HG02623 (cell line): ENCODE data around the gene TBC1D5.
"Not testable (repeated sequence)": the region's sequence is repeated elsewhere in the genome, so short reads cannot be mapped to it uniquely, and the experiment has no call there.

ENCODE experiments used
- ATAC-seq: cut with Tn5 transposase; IDR thresholded peaks from one replicate; pipeline ENCODE4 v1.9.1; 2021; ENCODE audit warnings: moderate library complexity; ENCODE audit not compliant: unreplicated experiment

The TBC1D5 gene

DNA sequence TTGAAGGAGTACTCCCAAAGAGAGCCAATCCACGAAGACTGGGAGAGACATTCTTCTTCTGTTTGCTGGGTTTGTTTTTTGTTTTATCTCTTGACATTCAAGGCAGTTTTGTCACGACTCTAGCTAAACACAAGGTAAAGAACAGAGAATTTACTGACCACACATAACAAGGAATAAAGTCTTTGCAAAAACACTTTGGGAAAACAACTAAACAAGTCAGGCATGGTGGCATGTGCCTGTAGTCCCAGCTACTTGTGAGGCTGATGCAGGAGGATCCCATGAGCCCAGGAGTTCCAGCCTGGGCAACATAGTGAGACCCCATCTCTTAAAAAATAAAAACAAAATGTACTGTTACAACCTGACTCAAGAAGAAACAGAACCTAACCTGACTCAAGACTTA, 28.0 kb downstream of the TBC1D5 start:
- no peak for ATAC-seq

DNA sequence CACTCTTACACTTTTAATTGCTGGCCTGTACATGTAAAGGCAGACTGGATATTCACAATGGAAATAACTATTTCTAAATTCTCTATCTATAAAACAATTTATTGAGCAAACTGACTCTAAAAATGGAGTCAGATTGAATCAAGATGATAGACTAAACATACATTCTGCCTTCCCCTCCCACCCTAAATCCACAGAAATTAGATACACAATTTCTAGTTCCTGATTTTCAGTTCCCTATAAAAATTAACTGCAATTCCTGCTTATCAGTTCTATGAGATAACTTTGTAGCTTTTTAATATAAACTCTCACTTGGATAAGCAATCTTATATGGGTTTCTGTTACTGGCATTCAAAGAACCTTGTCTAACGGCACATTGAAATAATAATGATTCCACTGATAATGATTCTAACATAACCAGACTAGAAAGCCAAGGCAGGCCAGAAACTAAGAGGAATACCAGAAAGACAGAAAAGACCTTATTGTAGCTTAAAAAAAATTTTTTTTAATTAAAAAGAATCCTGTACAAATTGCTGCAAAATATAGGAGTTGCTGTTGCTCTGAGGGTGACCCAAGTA, 33.1 kb downstream of the TBC1D5 start:
- ATAC-seq: no peak

DNA sequence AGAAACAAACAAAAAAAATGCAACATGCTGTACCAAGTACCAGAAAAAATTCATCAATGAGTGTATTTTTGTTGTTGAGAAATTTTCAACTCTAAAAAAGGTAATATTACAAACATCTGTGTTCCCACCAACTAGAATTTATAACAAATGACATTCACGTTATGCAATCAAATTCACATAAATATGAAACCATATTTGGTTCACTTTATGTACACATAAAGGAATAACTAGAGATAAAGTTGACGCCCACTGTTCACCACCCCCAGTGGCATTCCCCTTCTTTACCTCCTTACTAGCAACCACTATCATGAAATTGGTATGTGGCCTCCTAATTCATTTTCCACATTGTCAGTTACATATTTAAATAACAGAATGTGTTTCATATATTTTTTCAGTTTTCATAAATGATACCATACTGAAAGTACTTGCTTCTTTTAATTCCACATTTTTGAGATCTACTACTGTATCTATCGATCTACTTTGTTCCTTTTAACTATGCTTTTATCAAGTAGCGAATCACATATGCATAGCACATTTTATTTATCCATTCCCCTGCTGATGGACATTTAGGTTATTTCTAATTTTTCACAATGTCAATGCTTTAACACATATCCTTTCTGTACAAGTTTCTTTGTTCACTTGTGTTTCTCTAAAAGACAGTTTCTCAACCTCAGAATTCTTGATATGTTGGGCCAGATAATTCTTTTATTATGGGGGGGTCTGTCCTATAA, 34.5 kb downstream of the TBC1D5 start:
- ATAC-seq: no peak

DNA sequence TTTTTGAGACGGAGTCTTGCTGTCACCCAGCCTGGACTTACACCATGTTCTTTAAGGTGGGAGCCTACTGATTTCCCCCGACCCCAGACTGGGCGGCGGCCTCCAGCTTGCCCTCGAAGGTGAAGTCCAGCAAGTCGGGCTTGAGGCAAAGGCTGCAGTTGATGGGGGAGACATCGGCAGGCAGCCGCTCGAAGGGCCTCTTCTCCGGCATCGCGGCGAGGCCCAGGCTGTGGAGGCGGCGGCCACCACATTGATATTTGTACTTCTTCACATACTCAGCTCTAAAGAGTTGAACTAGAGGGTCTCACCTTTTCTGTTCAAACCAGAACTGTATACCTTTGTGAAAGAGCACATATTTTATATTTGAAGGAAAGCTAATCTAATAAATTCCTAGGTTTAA, 36.4 kb downstream of the TBC1D5 start:
- not testable (repeated sequence) for ATAC-seq

DNA sequence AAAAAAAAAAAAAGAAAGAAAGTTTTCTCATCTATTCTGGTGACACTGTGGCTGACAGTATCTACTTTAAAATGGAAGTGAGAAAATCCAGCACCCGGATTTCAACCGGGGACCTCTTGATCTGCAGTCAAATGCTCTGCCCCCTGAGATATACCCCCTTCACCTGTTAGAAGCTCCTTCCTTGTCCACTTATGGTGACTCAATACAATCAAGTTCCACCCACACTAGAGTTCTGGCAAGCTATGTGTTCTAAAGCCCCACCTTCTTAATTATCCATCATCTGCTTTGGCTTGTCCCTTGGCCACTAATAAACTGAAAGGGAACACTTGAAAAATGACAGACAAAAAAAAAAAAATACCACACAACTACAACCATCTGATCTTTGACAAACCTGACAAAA, 42.6 kb downstream of the TBC1D5 start:
- not testable (repeated sequence) for ATAC-seq

DNA sequence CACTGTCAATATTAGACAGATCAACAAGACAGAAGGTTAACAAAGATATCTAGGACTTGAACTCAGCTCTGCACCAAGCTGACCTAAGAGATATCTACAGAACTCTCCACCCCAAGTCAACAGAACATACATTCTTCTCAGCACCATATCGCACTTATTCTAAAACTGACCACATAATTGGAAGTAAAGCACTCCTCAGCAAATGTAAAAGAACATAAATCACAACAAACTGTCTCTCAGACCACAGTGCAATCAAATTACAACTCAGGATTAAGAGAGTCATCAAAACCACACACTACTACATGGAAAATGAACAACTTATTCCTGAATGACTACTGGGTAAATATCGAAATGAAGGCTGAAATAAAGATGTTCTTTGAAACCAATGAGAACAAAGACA, 46.8 kb downstream of the TBC1D5 start:
- not testable (repeated sequence) for ATAC-seq

DNA sequence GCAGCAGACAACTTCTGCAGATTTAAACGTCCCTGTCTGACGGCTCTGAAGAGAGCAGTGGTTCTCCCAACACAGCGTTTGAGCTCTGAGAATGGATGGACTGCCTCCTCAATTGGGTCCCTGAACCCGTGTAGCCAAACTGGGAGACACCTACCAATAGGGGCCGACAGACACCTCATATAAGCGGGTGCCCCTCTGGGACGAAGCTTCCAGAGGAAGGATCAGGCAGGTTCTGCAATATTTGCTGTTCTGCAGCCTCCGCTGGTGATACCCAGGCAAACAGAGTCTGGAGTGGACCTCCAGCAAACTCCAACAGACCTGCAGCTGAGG, 48.8 kb downstream of the TBC1D5 start:
- ATAC-seq: not testable (repeated sequence)

DNA sequence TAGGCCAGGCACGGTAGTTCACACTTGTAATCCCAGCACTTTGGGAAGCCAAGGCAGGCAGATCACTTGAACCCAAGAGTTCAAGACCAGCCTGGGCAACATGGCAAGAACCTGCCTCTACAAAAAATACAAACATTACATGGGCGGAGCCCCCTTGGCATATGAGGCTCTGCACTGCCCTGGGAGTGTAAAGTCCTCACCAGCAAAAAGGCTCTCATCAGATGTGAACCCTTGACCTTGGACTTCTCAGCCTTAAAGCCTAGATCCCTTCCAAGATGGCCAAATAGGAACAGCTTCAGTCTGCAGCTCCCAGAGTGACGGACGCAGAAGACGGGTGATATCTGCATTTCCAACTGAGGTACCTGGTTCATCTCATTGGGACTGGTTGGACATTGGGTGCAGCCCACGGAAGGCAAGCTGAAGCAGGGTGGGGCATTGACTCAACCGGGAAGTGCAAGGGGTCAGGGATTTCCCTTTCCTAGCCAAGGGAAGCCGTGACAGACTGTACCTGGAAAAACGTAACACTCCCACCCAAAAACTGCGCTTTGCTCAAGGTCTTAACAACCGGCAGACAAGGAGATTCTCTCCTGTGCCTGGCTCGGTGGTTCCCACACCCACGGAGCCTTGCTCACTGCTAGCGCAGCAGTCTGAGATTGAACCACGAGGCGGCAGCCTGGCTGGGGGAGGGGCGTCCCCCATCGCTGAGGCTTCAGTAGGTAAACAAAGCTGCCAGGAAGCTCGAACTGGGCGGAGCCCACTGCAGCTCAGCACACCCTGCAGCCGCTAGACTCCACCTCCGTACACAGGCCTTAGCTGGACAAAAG, 49.4 kb downstream of the TBC1D5 start:
- not testable (repeated sequence) for ATAC-seq

DNA sequence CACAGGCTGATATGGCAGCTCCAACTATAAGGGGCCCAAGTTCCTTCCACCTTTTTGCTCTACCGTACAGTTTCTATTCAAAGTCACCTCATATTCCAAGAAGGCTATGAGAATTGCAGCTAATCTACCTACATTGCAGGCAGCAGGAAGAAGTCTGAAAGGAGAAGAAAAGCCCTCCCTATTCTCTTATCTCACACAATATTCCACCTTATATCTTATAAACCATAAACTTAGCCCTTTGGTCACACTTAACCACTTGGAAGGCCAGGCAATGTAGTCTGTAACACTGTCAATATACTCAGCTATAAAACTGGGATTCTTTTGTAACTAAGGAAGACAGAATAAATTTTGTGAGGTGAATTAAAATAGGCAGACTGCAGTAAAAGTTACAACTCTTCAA, 54.9 kb downstream of the TBC1D5 start:
- no peak for ATAC-seq

DNA sequence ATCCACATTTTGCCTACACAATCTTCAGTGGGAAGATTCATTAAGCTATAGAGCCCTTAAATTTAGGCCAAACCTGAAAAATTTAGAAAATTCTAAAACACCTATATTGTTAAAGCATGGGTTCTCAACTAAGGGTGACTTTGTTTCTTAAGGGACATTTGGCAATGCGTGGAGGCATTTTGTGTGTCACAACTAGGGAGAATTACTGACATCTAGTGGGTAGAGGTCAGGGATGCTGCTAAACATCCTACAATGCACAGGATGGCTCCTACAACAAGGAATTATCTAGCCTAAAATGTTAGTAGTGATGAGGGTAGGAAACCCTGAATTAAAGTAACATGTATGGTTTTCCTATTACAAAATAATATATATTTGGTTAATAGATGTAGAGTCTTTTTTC, 55.8 kb downstream of the TBC1D5 start:
- no peak for ATAC-seq

DNA sequence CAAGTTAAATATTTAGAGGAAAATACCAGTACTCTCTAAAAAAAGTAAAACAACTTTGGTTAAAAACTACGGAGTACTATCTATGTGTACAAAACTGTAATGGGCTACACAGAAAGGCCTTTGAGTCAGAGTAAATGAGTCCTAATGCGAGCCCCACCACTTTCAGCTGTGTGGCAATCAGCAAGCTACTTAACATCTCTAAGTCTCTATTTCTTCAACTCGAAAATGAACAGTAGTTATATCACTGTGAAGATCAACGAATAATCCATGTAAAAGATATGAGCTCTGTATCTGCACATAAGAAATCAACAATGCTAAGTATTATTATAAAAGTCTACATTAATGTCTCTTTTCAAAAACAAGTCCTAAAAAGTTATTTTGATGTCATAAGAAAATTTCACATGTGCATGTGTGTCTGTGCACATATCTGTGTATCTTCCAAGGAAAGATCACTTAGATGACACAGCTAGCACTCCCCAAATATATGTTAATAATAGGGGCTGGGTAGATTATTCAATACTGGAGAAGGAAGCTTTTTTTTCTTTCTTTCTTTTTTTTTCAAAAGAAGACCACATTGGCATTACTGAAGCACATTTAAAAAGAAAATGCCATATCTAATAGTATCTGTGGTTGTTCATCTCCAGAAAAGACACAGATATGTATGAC, 58.8 kb downstream of the TBC1D5 start:
- no peak for ATAC-seq

DNA sequence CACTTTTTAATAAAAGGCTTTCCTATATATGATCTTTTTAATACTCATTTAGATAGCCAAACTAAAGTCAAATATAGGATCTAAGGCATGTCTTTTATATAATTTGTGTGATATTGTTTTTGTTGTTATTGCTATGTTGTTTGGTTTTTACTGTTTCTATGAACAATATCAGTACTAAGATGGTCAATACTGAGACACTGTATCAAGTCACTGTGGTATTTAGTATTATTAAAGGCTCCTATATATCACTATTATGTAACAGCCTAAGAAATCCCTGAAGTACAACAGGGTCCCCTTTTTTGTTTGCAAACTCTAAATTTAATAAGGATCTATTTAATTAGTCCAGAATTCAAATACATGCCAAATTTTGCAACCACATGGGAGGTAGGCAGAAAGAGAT, 61.9 kb downstream of the TBC1D5 start:
- no peak for ATAC-seq

DNA sequence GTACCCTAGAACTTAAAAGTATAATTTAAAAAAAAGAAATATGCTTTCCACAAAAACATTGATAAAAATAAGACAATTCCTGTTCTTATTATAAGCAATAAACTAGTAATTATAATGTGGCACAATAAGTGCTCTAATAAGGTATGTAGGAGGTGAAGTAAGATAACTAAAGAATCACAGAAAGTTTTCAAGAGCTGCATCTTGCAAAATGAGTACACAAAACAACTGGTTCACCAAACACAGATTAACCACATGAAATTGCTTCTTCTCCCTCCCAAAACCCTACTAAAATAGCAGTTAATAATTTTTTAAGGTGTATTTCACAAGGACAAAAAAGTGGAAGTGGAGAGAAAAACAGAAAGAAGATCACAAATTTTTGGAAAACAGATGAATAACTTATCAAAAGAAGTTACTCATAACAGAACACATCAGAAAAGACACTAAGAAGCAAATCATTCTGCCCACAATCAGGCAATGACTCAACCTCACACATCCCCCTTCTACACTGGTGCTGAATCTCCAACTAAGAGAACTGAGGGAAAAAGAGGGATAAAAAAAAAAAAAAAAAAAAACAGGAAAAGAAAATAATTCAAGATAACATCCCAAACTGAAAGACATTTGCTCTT, 64.2 kb downstream of the TBC1D5 start:
- ATAC-seq: peak; percentile 68

DNA sequence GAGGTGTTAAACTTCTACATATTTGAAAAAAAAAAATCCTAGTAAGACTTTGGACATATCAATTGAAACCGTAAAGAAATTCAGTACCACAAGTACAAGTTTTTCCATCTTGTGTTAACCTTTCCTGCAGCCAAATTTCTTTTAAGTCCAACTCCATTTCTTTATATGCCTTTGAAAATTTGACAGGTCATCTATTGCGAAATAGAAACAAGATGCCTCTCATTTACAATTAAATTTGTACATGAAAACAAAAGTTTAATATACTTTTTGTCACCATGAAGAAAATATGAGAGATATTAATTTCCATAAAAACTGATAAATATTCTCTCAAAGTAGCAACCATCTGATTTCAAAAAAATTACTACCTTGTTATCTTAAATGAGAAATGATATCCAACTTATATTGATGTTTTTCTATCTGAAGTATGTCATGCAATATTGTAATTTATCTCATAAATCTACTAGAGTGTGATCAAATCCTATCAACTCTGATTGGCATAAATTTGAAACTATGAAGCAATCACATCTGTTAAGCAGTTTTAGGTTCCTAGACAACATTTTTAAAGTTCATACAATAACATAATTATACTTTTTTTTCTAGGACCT, 68.2 kb downstream of the TBC1D5 start:
- no peak for ATAC-seq

DNA sequence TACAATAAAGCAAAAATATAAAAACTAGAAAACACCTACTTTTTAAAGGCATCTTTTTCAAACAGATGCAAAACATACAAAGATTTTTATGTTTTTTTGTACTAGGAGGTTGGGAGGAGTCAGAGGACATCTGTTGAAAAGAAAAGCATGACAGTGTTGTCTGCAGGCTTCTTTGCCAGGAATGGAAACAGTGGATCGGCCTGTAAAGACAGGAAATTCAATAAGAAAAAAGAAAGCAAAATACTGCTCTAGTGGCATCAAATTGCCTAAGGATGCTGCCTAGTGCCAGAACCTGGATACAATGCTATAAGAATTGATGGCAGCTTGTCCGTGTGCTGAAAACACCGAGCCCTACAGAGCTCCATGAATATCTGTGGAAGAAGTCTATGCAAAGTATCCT, 69.9 kb downstream of the TBC1D5 start:
- ATAC-seq: no peak

DNA sequence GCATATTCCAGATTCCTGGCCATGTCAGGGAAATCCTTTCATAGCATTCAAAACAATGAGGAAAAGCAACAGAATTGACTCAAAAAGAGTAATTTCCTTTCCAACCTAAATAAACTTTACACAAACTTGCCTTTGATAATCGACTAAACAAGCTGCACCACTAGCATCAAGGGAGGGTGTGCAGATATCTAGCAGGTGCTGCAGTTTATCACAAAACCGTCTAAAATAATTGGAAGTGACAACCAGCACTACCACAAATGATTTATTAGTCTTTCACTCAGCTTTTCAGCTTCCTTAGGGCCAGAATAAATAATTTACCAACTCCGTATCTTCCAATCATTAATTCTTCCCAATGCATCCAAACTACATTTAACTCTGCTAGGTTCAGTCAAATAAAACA, 71.7 kb downstream of the TBC1D5 start:
- no peak for ATAC-seq

DNA sequence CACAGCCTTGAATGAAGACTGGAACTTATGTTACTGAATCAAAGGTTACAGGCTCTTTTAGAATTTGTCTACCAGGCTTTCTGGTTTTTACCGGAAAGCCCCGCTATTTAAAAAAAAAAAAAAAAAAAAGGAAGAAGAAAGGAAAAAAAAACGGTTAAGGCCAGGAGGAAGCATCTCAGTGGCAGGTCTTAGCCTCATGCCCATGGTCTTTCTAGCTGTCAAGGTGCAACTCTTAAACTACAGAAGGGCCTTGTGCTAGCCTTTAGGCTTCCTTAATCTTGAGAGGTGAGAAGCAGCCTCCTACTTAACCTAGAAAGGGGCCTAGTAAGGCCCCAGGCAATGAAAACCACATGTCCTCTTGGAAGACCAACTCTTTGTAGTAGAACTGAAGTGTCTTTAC, 77.5 kb downstream of the TBC1D5 start:
- no peak for ATAC-seq

DNA sequence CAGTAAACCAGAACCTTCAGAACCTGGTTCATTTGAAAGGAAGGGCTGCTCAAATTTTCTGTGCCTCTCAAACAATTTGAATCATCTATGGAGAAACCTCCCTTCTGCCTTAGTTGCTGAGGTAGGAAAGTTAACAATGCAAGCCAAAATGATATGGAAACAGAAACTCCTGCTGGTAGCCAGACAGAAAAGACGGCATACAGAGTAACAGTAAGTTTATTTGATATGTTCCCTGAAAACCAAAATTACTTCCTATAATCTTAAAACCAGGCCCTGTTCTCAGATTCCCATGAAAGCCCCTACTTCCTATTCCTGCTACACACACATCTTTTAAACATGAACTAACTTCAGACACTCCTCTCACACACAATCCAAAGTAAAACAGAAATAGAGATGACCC, 86.2 kb downstream of the TBC1D5 start:
- ATAC-seq: no peak

DNA sequence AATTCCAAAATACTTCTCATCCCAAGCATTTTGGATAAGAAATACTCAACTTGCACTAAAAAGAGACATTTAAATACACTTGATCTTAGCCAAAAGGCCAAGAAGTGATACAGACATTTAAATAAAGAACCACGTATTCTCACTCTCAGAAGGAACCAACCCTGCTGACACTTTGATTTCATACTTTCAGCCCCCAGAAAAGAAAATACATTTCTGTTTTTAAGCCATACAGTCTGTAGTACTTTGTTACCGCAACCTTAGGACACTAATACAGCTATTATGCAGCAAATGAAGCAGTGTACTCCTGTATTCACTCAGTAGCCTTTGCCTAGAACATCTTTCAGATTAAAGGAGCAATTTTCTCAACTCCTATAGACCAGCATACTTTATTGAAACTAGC, 86.7 kb downstream of the TBC1D5 start:
- ATAC-seq: peak; percentile 84

DNA sequence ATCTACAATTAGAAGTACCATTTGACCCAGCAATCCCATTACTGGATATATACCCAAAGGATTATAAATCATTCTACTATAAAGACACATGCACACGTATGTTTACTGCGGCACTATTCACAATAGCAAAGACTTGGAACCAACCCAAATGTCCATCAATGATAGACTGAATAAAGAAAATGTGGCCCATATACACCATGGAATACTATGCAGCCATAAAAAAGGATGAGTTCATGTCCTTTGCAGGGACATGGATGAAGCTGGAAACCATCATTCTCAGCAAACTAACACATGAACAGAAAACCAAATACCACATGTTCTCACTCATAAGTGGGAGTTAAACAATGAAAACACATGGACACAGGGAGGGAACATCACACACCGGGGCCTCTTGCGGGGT, 92.7 kb downstream of the TBC1D5 start:
- ATAC-seq: not testable (repeated sequence)
